ENCODE data around the gene STRN4.

STRN4 gene

DNA sequence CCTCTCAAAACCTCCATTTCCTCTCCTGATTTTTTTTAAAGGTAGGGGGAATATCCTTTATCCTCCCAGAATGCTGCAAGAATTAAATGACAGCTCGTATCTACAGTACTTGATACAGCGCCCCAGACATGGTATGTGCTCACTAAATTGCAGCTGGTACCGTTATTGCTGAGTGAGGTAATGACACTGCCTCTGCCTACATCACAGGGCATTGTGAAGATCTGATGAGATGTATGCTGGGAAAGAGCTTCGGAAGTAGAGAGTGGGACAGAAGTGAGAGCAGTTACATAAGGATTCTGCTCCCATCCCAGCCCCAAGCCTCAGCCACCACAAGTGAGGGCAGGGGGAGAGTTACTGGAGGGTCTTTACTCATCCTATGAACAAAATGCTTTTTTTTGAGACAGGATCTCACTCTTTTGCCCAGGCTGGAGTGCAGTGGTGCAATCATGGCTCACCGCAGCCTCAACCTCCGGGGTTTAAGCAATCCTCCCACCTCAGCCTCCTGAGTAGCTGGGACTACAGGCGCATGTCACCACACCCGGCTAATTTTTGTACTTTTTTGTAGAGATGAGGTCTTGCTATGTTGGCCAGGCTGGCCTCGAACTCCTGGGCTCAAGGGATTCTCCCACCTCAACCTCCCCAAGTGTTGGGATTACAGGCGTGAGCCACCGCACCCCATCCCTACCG, 2.1 kb downstream of the STRN4 start:
- POLR2A ChIA-PET, result interaction anchor here (0.5 kb wide), 1 partner anchor 685 kb away, joined by 3 read pairs; no protein-coding TSS in a partner anchor
- TF ChIP-seq L3MBTL2 (conservative IDR thresholded peaks at IDR 0.05), result no peak
- CTCF ChIA-PET, result no interaction called here
- no peak for DNase-seq (ENCODE audit: extremely low spot score)

DNA sequence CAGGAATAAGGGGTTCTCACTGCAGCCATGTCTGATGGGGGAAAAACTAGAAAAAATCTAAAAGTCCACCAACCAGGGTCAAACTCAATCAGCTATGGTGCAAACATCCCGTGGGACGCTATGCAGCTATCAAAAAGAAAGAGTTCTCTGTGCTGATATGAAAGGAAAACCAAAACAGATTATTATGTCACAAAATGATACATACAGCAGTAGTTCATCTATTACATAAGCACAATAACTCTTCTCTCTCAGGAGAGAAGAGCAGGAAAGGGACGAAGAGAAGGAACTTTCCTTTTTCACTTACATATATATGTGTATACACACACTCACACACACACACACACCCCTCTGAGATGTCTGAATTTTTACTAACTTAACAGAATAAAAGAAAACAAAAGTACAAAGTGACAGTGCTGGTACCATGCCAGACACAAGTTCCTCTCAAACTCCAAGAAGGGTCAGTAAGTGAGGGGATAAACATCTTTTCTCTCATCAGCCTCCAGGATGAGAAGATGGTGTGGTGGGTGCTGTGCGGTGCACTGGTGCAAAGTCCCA, 3.2 kb downstream of the STRN4 start:
- no peak for DNase-seq (ENCODE audit: extremely low spot score)
- CTCF ChIA-PET, result interaction anchor here (2.9 kb wide), 1 partner anchor 14 kb away, joined by 9 read pairs; no protein-coding TSS in a partner anchor
- POLR2A ChIA-PET, result no interaction called here
- no peak for TF ChIP-seq SP1 (IDR thresholded peaks at IDR 0.05)
- TF ChIP-seq SUZ12 (IDR thresholded peaks at IDR 0.05), result no peak
- no peak for TF ChIP-seq LEF1 (IDR thresholded peaks at IDR 0.05; ENCODE audit: borderline replicate concordance)
- TF ChIP-seq FOXA1 (IDR thresholded peaks at IDR 0.05), result no peak

DNA sequence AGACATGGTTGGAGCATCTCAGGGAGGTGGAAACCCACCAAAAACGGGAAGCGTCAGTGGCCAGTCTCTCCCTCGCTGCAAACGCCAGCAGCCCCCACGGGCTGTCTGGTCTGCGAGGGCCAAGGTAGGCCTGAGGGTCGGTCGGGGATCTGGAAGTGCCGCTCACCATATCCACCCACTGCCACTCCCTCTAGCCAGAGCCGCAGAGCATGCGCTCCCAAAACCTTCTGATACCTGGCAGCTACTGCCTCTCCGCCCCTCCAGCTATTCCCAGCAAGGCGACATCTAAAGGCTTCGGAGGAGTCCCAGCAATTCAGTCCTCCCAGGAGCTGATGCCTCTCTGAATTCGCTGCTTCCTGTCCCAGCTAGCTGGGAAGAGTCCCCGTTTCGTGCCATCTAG, 4.8 kb downstream of the STRN4 start:
- TF ChIP-seq HDGF (IDR thresholded peaks at IDR 0.05; ENCODE audit: borderline replicate concordance), result no peak
- no peak for TF ChIP-seq TARDBP (IDR thresholded peaks at IDR 0.05)
- TF ChIP-seq FOXM1 (IDR thresholded peaks at IDR 0.05; ENCODE audit: borderline replicate concordance), result no peak
- no peak for TF ChIP-seq BHLHE40 (IDR thresholded peaks at IDR 0.05; ENCODE audit: borderline replicate concordance)
- TF ChIP-seq L3MBTL2 (conservative IDR thresholded peaks at IDR 0.05), result no peak
- no peak for TF ChIP-seq FOXA1 (IDR thresholded peaks at IDR 0.05)
- TF ChIP-seq ARNT (IDR thresholded peaks at IDR 0.05), result no peak
- TF ChIP-seq ELF4 (IDR thresholded peaks at IDR 0.05), result no peak
- TF ChIP-seq FOXK2 (IDR thresholded peaks at IDR 0.05), result no peak
- TF ChIP-seq CTBP1 (IDR thresholded peaks at IDR 0.05; ENCODE audit: borderline replicate concordance), result no peak
- no peak for TF ChIP-seq SUZ12 (IDR thresholded peaks at IDR 0.05)
- no peak for TF ChIP-seq NFRKB (IDR thresholded peaks at IDR 0.05)
- TF ChIP-seq SP1 (IDR thresholded peaks at IDR 0.05), result no peak
- no peak for TF ChIP-seq ZNF384 (IDR thresholded peaks at IDR 0.05)
- CTCF ChIA-PET, result interaction anchor here (0.7 to 2.9 kb wide), 2 partner anchors 12 to 13 kb away, joined by 3 to 9 read pairs; no protein-coding TSS in a partner anchor
- DNase-seq (ENCODE audit: extremely low spot score), result no peak
- POLR2A ChIA-PET, result interaction anchor here (1.2 to 1.4 kb wide), 2 partner anchors 47 to 141 kb away, joined by 3 to 4 read pairs; partner anchors contain the start of gene SLC1A5

GRCh38 chr19:46739290-46739771, 6.9 kb downstream of the STRN4 start:
- POLR2A ChIA-PET, result no interaction called here
- no peak for TF ChIP-seq BHLHE40 (IDR thresholded peaks at IDR 0.05; ENCODE audit: borderline replicate concordance)
- TF ChIP-seq FOXK2 (IDR thresholded peaks at IDR 0.05), result no peak
- TF ChIP-seq LEF1 (IDR thresholded peaks at IDR 0.05; ENCODE audit: borderline replicate concordance), result no peak
- TF ChIP-seq ELF4 (IDR thresholded peaks at IDR 0.05), result no peak
- no peak for TF ChIP-seq SP1 (IDR thresholded peaks at IDR 0.05)
- TF ChIP-seq NFRKB (IDR thresholded peaks at IDR 0.05), result no peak
- TF ChIP-seq CTBP1 (IDR thresholded peaks at IDR 0.05; ENCODE audit: borderline replicate concordance), result no peak
- TF ChIP-seq FOXM1 (IDR thresholded peaks at IDR 0.05; ENCODE audit: borderline replicate concordance), result no peak
- TF ChIP-seq, protein P1, sequence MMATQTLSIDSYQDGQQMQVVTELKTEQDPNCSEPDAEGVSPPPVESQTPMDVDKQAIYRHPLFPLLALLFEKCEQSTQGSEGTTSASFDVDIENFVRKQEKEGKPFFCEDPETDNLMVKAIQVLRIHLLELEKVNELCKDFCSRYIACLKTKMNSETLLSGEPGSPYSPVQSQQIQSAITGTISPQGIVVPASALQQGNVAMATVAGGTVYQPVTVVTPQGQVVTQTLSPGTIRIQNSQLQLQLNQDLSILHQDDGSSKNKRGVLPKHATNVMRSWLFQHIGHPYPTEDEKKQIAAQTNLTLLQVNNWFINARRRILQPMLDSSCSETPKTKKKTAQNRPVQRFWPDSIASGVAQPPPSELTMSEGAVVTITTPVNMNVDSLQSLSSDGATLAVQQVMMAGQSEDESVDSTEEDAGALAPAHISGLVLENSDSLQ (IDR thresholded peaks at IDR 0.05), result no peak
- no peak for TF ChIP-seq ARNT (IDR thresholded peaks at IDR 0.05)
- no peak for TF ChIP-seq FOXA1 (IDR thresholded peaks at IDR 0.05)
- TF ChIP-seq SUZ12 (IDR thresholded peaks at IDR 0.05), result no peak
- no peak for TF ChIP-seq L3MBTL2 (conservative IDR thresholded peaks at IDR 0.05)
- TF ChIP-seq ZNF384 (IDR thresholded peaks at IDR 0.05), result no peak
- TF ChIP-seq HDGF (IDR thresholded peaks at IDR 0.05; ENCODE audit: borderline replicate concordance), result no peak
- CTCF ChIA-PET, result interaction anchor here (0.5 to 1.2 kb wide), 2 partner anchors 11 to 35 kb away, joined by 3 to 4 read pairs; no protein-coding TSS in a partner anchor
- DNase-seq (ENCODE audit: extremely low spot score), result no peak

DNA sequence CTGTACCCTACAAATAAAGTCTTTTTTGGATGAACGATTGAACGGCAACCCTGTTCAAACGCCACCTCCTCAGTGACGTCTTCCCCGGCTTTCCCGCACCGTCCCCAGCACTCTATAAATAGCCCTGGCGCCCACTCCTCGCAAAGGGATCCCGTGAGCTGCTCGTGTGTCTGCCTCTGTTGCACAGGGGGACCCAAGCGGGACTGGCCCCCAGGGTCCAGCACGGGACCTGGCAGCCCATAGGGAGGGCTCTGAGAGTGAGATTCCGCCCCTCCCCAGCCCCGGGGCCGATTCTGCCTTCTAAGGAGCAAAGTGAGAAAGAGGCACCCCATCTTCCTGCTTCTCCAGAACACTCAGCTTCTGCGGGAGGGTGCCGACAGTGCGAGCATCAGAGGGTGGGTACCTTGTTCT, 8.5 kb downstream of the STRN4 start:
- ChIA-PET POLR2A (interaction anchor here (1.1 kb wide), 1 partner anchor 137 kb away, joined by 3 read pairs; the partner anchor contains the start of gene CALM3), CTCF (interaction anchor here (1.2 kb wide), 1 partner anchor 9 kb away, joined by 4 read pairs; no protein-coding TSS in a partner anchor)
- no peak for DNase-seq (ENCODE audit: extremely low spot score)
- TF ChIP-seq ELF4 (IDR thresholded peaks at IDR 0.05) (no peak), FOXM1 (IDR thresholded peaks at IDR 0.05; ENCODE audit: borderline replicate concordance) (no peak), LEF1 (IDR thresholded peaks at IDR 0.05; ENCODE audit: borderline replicate concordance) (no peak), FOXK2 (IDR thresholded peaks at IDR 0.05) (no peak), L3MBTL2 (conservative IDR thresholded peaks at IDR 0.05) (no peak), SP1 (IDR thresholded peaks at IDR 0.05) (no peak), ARNT (IDR thresholded peaks at IDR 0.05) (no peak)

DNA sequence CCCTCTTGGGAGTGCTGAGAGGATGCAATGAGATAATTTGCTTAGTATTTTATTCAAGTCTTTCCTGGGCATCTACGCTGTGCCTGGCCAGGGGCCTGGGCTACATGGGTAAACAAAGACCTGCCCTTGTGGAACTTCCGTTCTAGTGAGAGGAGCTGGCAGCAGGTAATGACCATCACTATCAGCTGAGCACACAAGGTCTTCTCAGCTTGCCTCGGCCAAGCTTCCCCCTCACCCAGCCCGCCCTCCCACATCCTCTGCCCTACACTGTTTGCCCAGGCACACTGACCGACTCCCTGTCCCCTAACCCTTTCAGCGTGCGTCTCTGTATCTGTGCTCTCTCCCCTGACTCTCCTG, 9.0 kb downstream of the STRN4 start:
- ChIA-PET CTCF (interaction anchor here (1.2 kb wide), 1 partner anchor 8 kb away, joined by 4 read pairs; no protein-coding TSS in a partner anchor), POLR2A (interaction anchor here (1.1 kb wide), 1 partner anchor 136 kb away, joined by 3 read pairs; the partner anchor contains the start of gene CALM3)
- TF ChIP-seq SUZ12 (IDR thresholded peaks at IDR 0.05), result no peak
- TF ChIP-seq ARNT (IDR thresholded peaks at IDR 0.05), result no peak
- no peak for TF ChIP-seq FOXA1 (IDR thresholded peaks at IDR 0.05)
- no peak for TF ChIP-seq FOXM1 (IDR thresholded peaks at IDR 0.05; ENCODE audit: borderline replicate concordance)
- TF ChIP-seq SP1 (IDR thresholded peaks at IDR 0.05), result no peak
- TF ChIP-seq FOXK2 (IDR thresholded peaks at IDR 0.05), result no peak
- TF ChIP-seq HDGF (IDR thresholded peaks at IDR 0.05; ENCODE audit: borderline replicate concordance), result no peak
- TF ChIP-seq CTBP1 (IDR thresholded peaks at IDR 0.05; ENCODE audit: borderline replicate concordance), result no peak
- TF ChIP-seq L3MBTL2 (conservative IDR thresholded peaks at IDR 0.05), result no peak
- TF ChIP-seq, protein P1 (IDR thresholded peaks at IDR 0.05), result no peak
- no peak for TF ChIP-seq TARDBP (IDR thresholded peaks at IDR 0.05)
- no peak for TF ChIP-seq ZNF384 (IDR thresholded peaks at IDR 0.05)
- no peak for TF ChIP-seq BHLHE40 (IDR thresholded peaks at IDR 0.05; ENCODE audit: borderline replicate concordance)
- no peak for TF ChIP-seq LEF1 (IDR thresholded peaks at IDR 0.05; ENCODE audit: borderline replicate concordance)
- no peak for TF ChIP-seq NFRKB (IDR thresholded peaks at IDR 0.05)
- no peak for TF ChIP-seq ELF4 (IDR thresholded peaks at IDR 0.05)

More for the DNA sequence above, 9.0 kb downstream of the STRN4 start:
- DNase-seq (ENCODE audit: extremely low spot score), result no peak
